Keratinocyte (primary cell): ENCODE measurements around the gene KCNQ4.

Experiments used
- CTCF ChIP-seq, 3 experiments: IDR thresholded peaks in 1 of 3; conservative IDR thresholded peaks in 1 of 3; optimal IDR thresholded peaks in 1 of 3; 2 replicates in 2 of 3; 3 replicates in 1 of 3; pipeline versions ENCODE3 to v1.5.1; 2011; ENCODE audit warnings: low read length in 3 of 3, mild to moderate bottlenecking in 3 of 3, moderate library complexity in 2 of 3, control low read depth in 1 of 3, inconsistent platforms in 1 of 3; ENCODE audit not compliant: insufficient read depth in 2 of 3; ENCODE audit errors: extremely low read depth in 1 of 3
- EZH2 ChIP-seq: IDR thresholded peaks from one replicate; pipeline ENCODE4 v1.6.1; 2012; ENCODE audit warnings: inconsistent platforms, mild to moderate bottlenecking, low read length, moderate library complexity

- no peak for TF ChIP-seq CTCF (optimal IDR thresholded peaks at IDR 0.05 in 1 of 3, IDR thresholded peaks at IDR 0.05 in 1 of 3, conservative IDR thresholded peaks at IDR 0.05 in 1 of 3; ENCODE audit: extremely low read depth in 1 of 3, insufficient read depth in 2 of 3, low read length in 3 of 3)
- TF ChIP-seq EZH2, result no peak
These were observed 58.6 kb downstream of the KCNQ4 start for GRCh38 chr1:40842207-40842606.
